ENCODE results near the gene PDE1C. TPM values are rescaled to one million over a fixed set of nuclear protein-coding genes. Genes with fewer than 3 reads are reported as not detected.

PDE1C gene
- total and polyA plus RNA-seq, 8 donors: 2.9 to 54.2 (median 5.9) TPM

GRCh38 chr7:31910191-31910590 is 160.0 kb downstream of the PDE1C start:
- no peak overlapping the region for H3K4me3 ChIP-seq
- no peaks in the 10 kb centered on the region for H3K9me3 ChIP-seq
- DNase-seq: no peak
- no peaks in the 10 kb centered on the region for H3K36me3 ChIP-seq
- no peaks in the 10 kb centered on the region for H3K4me1 ChIP-seq
- H3K27ac ChIP-seq: no peak overlapping the region
- intact Hi-C loops (cut with DNase I; ENCODE audit: low total_unique reads): no loop called here
- TF ChIP-seq POLR2A (IDR thresholded peaks at IDR 0.05) (no peak), EP300 (IDR thresholded peaks at IDR 0.05) (no peak), POLR2AphosphoS5 (IDR thresholded peaks at IDR 0.05) (no peak), CTCF (IDR thresholded peaks at IDR 0.05) (no peak)
- H3K27me3 ChIP-seq: no peaks in the 10 kb centered on the region
- WGBS, 5 donors: 84 to 88% (median 86%) methylated on average over 1 of the region's 1 CpG

- no peaks in the 10 kb centered on the region for H3K9me3 ChIP-seq
- no peak for TF ChIP-seq EP300 (IDR thresholded peaks at IDR 0.05)
- TF ChIP-seq CTCF (IDR thresholded peaks at IDR 0.05): no peak
- no peak for TF ChIP-seq POLR2A (IDR thresholded peaks at IDR 0.05)
- no peak for TF ChIP-seq POLR2AphosphoS5 (IDR thresholded peaks at IDR 0.05)
- H3K4me3 ChIP-seq: no peak overlapping the region
- no peak for DNase-seq
- H3K27me3 ChIP-seq: no peaks in the 10 kb centered on the region
- no peaks in the 10 kb centered on the region for H3K36me3 ChIP-seq
- no peak overlapping the region for H3K27ac ChIP-seq
- no peaks in the 10 kb centered on the region for H3K4me1 ChIP-seq
- intact Hi-C loops (cut with DNase I; ENCODE audit: low total_unique reads): no loop called here
- WGBS, 5 donors: 67 to 83% (median 77%) methylated on average over 5 of the region's 5 CpGs
These were observed 163.6 kb downstream of the PDE1C start for GRCh38 chr7:31906479-31907171.

- TF ChIP-seq POLR2A (IDR thresholded peaks at IDR 0.05) (no peak), POLR2AphosphoS5 (IDR thresholded peaks at IDR 0.05) (no peak)
- Histone ChIP-seq H3K4me3 (no peak overlapping the region), H3K27me3 (no peaks in the 10 kb centered on the region), H3K4me1 (no peaks in the 10 kb centered on the region), H3K27ac (no peak overlapping the region), H3K36me3 (no peaks in the 10 kb centered on the region), H3K9me3 (no peaks in the 10 kb centered on the region)
- intact Hi-C loops (cut with DNase I; ENCODE audit: low total_unique reads): no loop called here
- 66 to 78% (median 73%) methylated on average over 4 of the region's 4 CpGs for WGBS, 5 donors
- DNase-seq: no peak
These were observed 166.2 kb downstream of the PDE1C start for GRCh38 chr7:31903962-31904361.

GRCh38 chr7:31899356-31899927 is 170.8 kb downstream of the PDE1C start:
- DNase-seq: no peak
- H3K4me1 ChIP-seq: no peaks in the 10 kb centered on the region
- no peaks in the 10 kb centered on the region for H3K9me3 ChIP-seq
- 66 to 84% (median 74%) methylated on average over 14 of the region's 14 CpGs for WGBS, 5 donors
- H3K4me3 ChIP-seq: no peak overlapping the region
- no peaks in the 10 kb centered on the region for H3K27me3 ChIP-seq
- TF ChIP-seq POLR2A (IDR thresholded peaks at IDR 0.05) (no peak), POLR2AphosphoS5 (IDR thresholded peaks at IDR 0.05) (no peak)
- intact Hi-C loops (cut with DNase I; ENCODE audit: low total_unique reads): no loop called here
- H3K36me3 ChIP-seq: no peaks in the 10 kb centered on the region
- no peak overlapping the region for H3K27ac ChIP-seq

- Histone ChIP-seq H3K9me3 (no peaks in the 10 kb centered on the region), H3K36me3 (no peaks in the 10 kb centered on the region), H3K27me3 (no peaks in the 10 kb centered on the region), H3K27ac (no peak overlapping the region), H3K4me3 (no peak overlapping the region), H3K4me1 (no peaks in the 10 kb centered on the region)
- TF ChIP-seq POLR2A (IDR thresholded peaks at IDR 0.05) (no peak), CTCF (IDR thresholded peaks at IDR 0.05) (no peak), EP300 (IDR thresholded peaks at IDR 0.05) (no peak), POLR2AphosphoS5 (IDR thresholded peaks at IDR 0.05) (no peak)
- DNase-seq: peak in 1 of 2 donors; percentile 15
- intact Hi-C loops (cut with DNase I; ENCODE audit: low total_unique reads): no loop called here
- WGBS, 5 donors: 45 to 64% (median 55%) methylated on average over 6 of the region's 6 CpGs
These were observed 173.3 kb downstream of the PDE1C start for GRCh38 chr7:31896925-31897324.

Data from stomach (tissue), 9 donors.